ENCODE results near the gene FOLR2.
"Not testable (repeated sequence)": the region's sequence is repeated elsewhere in the genome, so short reads cannot be mapped to it uniquely, and the experiment has no call there.

The FOLR2 gene

GRCh38 chr11:72240461-72241290 is 24.1 kb downstream of the FOLR2 start:
- no peak for DNase-seq (ENCODE audit: low read depth, low spot score)

GRCh38 chr11:72241291-72241781 is 24.7 kb downstream of the FOLR2 start:
- no peak for DNase-seq (ENCODE audit: low read depth, low spot score)

DNA sequence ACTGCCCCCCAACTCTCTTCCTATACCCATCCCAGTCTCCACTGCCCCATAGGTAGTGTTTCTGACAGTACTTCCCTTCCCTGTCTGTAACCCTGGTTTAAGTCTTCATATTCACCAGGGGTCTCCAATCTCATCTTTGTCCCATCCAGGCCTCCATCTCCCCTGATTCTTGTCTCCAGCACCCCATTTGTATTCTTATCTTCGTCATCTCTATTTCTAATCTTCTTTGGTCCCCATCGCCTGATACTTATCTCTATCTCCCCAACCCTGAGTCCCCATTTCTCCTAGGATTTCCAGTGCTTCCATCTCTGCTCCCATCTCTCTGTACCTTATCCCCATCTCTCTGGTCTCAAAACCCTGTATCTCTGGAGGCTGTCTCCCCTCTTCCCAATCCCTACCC is 25.5 kb downstream of the FOLR2 start:
- DNase-seq (ENCODE audit: low read depth, low spot score), result no peak

DNA sequence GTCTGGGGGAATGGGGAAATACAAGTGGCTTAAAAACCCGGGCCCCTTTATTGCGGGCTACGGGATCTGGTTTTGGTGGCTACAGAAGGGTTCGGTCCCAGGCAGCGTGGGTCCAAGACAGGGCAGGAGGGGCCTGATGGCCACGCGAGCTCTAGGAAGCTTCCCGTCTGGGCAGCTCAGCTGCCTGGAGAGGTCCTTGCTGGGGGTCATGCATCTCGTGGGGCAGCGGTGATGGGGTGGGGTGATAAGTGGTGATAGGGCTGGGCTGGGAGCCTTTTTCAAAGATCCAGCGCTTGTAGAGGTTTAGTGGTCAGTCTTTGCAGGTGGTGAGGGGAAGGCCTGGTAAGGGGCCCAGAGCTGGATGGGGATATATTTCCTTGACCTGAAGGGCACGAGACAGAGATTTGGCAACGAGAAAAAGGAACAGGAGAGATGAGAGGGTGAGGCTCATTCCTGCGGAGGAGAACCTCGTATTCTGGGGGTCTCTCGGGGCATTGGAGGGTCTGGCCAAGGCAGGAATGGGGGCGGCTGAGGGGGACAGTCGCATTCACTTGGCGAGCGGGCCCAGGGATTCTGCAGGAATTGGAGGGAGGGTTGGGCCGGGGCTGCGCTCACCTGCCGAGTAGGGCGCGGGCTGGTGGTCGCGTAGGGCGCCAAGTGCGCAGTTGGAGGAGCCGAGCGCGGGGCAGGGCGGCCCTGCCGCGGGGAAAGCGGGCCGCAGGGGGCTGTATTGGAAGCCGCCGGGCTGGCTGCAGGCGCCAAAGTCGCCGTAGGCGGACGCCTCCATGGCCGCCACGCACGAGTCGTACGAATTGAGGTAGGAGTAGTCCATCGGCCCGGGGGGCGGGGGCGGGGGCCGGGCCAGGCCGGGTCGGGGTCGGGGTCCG is 26.8 kb downstream of the FOLR2 start:
- DNase-seq (ENCODE audit: low read depth, low spot score), result no peak

GRCh38 chr11:72244060-72244360 is 27.4 kb downstream of the FOLR2 start, which contains the start of gene PHOX2A:
Gene PHOX2A, minus strand, starts transcription at chr11:72244176. Its CDS starts 172 bp downstream, at chr11:72244004.
- DNase-seq (ENCODE audit: low read depth, low spot score), result no peak

GRCh38 chr11:72244361-72245262 is 28.0 kb downstream of the FOLR2 start:
- DNase-seq (ENCODE audit: low read depth, low spot score), result no peak

DNA sequence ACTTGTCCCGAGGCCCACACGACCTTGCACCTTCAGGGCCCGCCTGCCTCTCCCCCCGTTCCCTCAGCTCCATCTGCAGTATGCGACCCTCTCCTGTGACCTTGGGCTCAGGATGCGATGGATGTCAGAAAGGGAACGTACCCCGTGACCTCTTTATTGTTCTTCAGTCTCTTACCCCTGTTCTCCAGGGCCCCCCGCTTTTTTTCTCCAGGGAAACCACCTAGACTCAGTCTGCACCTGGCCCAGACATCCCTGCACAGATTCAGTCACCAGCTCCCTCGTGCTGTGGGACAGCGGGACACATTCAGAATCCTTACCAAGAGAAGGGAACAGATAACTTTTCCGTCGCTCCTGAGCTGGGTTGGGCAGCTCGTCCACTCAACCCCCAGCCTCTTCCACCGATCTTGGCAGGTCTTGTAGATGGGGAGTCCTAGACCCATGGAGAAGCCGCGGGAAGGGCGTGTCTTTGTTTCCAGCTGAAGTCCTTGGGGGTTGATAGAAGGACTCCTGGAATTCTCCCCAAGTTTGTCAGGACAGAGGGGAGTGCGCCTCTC is 28.7 kb downstream of the FOLR2 start:
- DNase-seq (ENCODE audit: low read depth, low spot score), result no peak

DNA sequence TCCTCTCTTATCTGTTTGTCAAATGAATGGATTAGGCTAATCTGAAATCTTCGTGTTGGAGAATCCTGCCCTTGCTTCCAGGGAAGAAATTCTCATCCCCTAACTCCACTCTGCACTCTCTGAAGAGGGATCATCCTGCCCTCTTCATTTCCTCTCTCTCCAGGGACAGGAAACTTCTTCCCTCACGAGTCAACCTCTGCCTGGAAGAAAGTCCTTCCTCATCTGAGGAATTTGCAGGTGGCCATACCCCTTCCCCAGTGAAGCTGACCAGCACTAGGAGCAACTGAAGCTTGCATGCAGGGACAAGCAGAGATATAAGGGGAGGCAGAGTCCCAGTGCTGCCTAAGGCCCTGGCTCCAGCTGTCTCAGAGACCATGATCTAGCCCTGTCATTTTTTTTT is 31.0 kb downstream of the FOLR2 start:
- DNase-seq (ENCODE audit: low read depth, low spot score), result no peak

DNA sequence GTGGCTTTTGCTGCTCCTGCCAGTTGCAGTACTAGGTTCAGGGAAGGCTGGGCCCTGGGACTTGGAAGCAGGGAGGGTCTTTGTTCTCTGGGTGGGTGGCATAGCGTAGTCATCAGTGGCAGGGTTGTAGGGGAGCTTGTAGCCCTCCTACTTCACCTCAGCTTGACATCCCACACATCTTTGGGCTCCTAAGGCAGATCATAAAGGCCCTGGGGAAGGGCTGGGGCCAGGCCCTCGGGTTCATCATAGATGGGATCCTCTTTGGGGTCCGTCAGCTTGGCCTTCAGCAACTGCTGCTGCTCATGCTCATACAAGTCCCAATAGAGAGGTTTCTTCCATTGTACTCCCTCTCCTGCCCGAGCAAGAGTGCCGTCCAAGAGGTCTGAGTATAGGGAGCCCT is 33.4 kb downstream of the FOLR2 start:
- DNase-seq (ENCODE audit: low read depth, low spot score), result no peak

- DNase-seq (ENCODE audit: low read depth, low spot score), result no peak
These were observed 34.3 kb downstream of the FOLR2 start for GRCh38 chr11:72250661-72251464.

DNA sequence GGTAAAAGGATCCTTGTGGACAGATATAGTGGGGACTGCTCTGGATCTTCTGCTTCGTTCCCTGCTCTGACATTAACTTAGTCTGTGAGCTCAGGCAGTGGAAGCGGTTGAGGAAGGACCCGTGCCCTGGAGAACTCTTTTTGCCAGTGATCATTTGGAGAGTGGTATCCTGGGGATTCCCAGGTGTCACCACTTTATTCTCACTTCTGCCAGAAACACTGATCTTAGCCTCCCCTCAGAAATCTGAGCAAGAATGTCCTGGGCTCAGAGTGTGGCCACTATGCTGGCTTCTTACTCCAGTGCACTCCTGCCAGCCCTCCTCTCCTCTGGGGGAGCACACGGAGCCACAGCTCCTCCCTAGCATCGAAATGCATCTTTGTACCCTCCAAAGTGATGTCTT is 35.0 kb downstream of the FOLR2 start:
- no peak for DNase-seq (ENCODE audit: low read depth, low spot score)

GRCh38 chr11:72253392-72253791 is 36.8 kb downstream of the FOLR2 start:
- DNase-seq (ENCODE audit: low read depth, low spot score), result no peak

- DNase-seq (ENCODE audit: low read depth, low spot score), result no peak
These were observed 37.9 kb downstream of the FOLR2 start for GRCh38 chr11:72254299-72254993.

DNA sequence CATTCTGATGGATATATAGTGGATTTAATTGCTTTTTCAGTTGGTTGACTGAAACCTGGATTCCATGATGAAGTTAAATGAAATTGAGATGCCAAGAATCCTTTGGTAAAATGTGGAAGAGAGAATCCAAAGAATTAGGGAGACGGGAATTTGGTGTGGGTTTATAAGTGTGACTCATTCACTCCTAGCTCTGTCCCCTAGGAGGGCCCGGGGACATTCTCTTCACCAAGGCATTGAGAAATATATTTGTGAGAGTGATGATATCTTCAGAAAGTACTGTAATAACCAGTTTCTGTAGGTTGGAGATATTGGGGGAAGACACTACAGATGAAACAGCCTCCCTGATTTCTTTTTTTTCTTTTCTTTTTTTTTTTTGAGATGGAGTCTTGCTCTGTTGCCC is 41.0 kb downstream of the FOLR2 start:
- DNase-seq (ENCODE audit: low read depth, low spot score), result no peak

GRCh38 chr11:72259490-72259889 is 42.9 kb downstream of the FOLR2 start:
- no peak for DNase-seq (ENCODE audit: low read depth, low spot score)

DNA sequence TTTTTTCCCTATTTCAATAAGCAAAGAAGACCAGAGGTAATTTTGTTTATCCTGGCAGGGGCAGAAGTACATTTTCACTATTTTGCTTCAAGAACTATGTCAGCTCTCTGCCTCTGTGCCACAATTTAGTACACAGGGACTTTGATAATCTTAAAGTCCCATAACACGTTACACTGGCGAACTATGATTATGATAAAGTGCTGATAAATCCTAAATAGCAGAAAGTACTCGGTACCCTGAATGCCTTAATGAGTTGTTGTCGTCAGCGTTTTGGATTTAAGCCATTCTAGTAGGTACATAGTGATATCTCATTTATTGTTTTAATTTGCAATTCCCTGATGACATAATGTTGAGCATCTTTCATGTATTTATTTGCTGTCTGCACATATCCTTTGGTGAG is 44.0 kb downstream of the FOLR2 start:
- DNase-seq (ENCODE audit: low read depth, low spot score), result no peak

GRCh38 chr11:72263361-72263760 is 46.8 kb downstream of the FOLR2 start:
- DNase-seq (ENCODE audit: low read depth, low spot score), result no peak

DNA sequence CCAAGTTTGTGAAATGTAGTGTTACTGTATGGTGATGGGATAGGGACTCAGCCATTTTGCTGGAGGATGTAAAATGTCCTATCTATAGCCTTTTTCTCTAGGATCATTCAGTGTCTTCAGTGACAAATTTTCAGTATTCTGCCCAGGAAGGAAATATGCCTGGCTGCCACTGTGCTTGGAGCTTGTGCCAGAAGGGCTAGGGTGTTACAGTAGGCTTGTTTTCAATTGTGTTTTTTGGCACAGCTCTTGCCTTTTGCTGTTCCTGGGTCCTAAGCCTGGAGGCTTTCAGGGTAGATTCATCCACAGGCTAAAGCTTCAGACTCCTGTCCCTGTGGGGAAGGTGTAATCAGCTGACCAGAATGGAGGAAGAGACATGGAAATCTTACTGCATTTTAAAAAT is 49.4 kb downstream of the FOLR2 start:
- DNase-seq (ENCODE audit: low read depth, low spot score), result no peak

GRCh38 chr11:72266960-72267359 is 50.4 kb downstream of the FOLR2 start:
- not testable (repeated sequence) for DNase-seq (ENCODE audit: low read depth, low spot score)

Data from activated CD4-positive, CD25-positive, alpha-beta regulatory T cell treated with anti-CD3 and anti-CD28 coated beads, Interleukin-2, amount 50 U/mL, for 16 hours (primary cell).